ENCODE data around the gene MRFAP1.
A peak's percentile ranks its signal among the peaks of the same experiment; 100 is the strongest.

Gene MRFAP1

DNA sequence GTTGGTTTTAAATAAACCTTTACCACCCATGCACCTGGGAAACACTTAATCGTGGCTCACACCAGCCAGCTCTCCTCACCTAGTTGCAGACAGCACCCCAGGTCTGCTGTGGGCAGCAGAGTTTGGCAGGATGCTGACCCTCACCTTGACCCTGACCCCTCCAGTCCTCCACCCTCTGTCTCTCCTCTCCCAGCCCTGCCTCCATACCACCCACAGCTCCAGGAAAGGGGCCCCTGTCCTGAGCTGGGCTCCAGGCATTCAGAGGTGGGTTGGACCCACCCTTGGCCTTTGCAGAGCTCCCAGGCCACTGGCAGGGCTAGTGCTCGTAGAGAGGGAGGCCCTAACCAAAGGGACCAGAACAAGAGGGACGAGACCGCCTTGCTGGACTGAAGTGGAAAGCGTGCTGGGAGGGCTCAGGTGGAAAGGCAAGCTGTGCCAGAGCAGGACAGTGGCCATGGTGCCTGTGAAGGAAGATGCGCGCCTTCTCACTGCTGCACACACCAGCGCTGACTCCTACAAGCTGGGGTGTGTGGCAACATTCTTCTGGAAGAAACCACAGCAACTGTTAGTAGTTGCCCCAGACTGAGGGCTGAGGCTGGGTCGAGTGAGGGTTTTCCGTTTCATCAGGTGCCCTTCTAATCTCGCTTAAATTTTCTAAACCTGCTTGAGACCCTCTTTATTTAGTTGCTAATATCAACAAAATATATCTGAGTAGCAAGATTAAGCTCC lies 42.5 kb downstream of the MRFAP1 start:
- DNase-seq (ENCODE audit: low read depth, low spot score), result no peak
- no peak overlapping the region for H3K4me3 ChIP-seq (ENCODE audit: low read depth, low read length)
- in situ Hi-C loops (cut with HindIII; ENCODE audit: low sequenced_read_pairs), result no loop called here
- TF ChIP-seq, protein P1, sequence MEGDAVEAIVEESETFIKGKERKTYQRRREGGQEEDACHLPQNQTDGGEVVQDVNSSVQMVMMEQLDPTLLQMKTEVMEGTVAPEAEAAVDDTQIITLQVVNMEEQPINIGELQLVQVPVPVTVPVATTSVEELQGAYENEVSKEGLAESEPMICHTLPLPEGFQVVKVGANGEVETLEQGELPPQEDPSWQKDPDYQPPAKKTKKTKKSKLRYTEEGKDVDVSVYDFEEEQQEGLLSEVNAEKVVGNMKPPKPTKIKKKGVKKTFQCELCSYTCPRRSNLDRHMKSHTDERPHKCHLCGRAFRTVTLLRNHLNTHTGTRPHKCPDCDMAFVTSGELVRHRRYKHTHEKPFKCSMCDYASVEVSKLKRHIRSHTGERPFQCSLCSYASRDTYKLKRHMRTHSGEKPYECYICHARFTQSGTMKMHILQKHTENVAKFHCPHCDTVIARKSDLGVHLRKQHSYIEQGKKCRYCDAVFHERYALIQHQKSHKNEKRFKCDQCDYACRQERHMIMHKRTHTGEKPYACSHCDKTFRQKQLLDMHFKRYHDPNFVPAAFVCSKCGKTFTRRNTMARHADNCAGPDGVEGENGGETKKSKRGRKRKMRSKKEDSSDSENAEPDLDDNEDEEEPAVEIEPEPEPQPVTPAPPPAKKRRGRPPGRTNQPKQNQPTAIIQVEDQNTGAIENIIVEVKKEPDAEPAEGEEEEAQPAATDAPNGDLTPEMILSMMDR (IDR thresholded peaks at IDR 0.05; ENCODE audit: low read depth, low read length), result no peak

DNA sequence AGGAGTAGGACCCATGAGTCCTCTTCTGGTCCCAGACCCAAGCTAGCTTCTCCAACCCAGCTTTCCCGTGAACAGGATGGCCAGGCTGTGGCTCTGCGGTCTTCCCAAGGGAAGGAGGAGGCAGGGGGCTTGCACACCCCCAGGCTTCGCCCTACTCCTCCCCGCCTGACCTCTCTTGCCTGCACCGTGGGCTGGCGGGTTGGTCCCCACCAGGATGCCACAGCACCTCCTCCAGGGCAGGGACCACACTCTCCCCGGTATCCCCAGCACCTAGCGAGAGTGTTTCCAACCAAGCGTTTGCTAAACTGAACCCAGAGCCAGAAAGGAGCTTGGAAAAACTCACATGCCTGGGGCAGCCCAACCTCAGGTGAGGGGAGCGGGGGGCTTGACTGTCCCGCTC lies 44.2 kb downstream of the MRFAP1 start:
- in situ Hi-C loops (cut with HindIII; ENCODE audit: low sequenced_read_pairs), result no loop called here
- TF ChIP-seq, protein P1 (IDR thresholded peaks at IDR 0.05; ENCODE audit: low read depth, low read length), result no peak
- no peak for DNase-seq (ENCODE audit: low read depth, low spot score)
- H3K4me3 ChIP-seq (ENCODE audit: low read depth, low read length), result no peak overlapping the region

- in situ Hi-C loops (cut with HindIII; ENCODE audit: low sequenced_read_pairs), result no loop called here
- H3K4me3 ChIP-seq (ENCODE audit: low read depth, low read length), result no peak overlapping the region
- TF ChIP-seq, protein P1 (IDR thresholded peaks at IDR 0.05; ENCODE audit: low read depth, low read length), result no peak
- no peak for DNase-seq (ENCODE audit: low read depth, low spot score)
These were observed 45.8 kb downstream of the MRFAP1 start for GRCh38 chr4:6686104-6686787.

DNA sequence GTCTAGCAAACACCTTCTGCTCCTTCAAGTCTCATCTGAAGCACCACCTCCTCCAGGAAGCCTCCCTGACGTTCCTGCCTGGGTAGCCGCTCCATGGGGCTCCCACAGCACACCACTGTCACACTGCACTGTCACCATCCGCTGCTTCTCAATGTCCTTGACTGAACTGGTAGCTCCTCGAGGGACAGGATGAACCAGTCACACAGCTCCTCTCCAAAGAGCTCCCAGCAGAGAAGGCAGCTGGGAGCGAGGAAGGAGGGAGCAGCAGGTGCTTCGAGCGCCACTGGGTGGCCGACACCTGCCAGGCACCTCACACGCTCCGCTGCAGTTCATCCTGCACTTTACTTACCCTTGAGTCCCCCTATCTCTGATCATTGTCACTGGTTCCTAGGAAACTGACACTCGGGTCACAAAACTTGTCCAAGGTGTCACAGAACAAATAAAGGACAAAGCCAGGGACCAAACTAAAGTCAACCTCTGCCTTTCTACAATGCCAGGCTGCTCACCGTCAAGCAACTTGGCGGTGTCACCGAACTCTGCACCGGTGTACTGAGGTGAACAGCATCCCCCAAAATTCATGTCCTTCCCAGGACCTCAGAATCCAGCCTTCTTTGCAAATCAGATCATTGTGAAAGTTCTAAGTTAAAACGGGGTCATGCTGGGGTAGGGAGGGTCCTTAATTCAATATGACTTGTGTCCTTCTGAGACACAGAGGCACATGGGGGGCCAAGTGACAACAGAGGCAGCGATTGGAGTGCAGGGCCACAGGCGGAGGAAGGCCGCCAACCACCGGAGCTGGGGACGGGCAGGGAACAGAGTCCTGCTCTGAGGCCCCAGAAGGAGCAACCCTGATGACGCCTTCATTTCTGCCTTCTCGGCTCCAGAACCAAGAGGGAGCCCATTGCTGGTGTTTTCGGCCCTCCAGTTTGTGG lies 47.7 kb downstream of the MRFAP1 start:
- in situ Hi-C loops (cut with HindIII; ENCODE audit: low sequenced_read_pairs), result no loop called here
- H3K4me3 ChIP-seq (ENCODE audit: low read depth, low read length), result no peak overlapping the region
- DNase-seq (ENCODE audit: low read depth, low spot score), result no peak
- TF ChIP-seq, protein P1 (IDR thresholded peaks at IDR 0.05; ENCODE audit: low read depth, low read length), result no peak

DNA sequence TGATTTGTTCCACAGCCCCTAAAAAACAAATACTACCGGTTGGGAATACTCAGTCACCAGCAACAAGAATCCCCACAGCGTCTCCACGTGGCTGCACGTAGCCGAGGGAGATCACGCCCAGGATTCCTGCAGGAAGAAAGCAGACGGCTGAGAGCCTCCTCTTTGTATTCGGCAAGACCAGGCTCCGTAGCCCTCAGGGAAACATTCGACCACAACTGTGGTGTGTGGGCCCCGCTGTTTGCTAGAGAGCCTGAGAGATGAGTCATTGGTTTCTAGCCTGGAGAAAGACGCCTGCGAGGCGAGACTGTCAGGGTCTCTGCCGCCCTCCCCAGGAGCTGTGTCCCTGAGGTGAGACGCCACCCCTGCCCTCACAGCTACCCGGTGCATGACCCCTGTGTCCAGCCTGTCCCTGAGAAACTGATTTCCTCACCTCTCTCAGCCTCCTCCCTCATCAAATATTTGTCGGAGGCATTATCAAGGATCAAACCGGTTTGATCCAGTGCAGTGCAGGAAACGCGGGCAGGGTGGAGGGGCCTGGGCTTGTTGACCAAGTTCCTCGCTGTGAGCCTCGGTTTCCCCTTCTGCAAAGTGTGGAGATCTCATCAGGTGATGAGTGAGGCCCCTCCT lies 48.5 kb downstream of the MRFAP1 start:
- in situ Hi-C loops (cut with HindIII; ENCODE audit: low sequenced_read_pairs), result no loop called here
- H3K4me3 ChIP-seq (ENCODE audit: low read depth, low read length), result no peak overlapping the region
- peak; percentile 96 for DNase-seq (ENCODE audit: low read depth, low spot score)
- TF ChIP-seq, protein P1 (IDR thresholded peaks at IDR 0.05; ENCODE audit: low read depth, low read length), result peak; percentile 25

DNA sequence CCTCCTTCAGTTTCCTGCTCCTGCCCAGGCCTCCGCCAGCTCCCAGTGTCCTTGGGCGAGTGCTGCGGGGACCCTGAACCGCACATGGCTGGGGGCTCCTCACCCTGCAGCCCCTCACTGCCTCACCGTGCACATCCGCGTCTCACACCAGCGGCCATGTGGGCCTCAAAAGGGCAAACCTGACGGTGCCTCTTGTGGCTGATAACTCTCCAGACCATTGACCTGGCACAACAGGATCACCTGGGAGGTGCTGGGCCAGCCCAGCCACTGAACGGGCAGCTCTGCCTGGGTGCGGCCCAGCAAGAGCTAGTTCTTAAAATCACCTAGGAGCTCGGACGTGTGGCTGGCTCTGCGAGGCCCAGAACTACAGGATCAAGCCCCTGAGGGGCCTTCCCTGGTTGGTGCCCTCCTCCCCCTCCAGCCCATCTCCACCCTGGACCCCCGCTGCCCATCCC lies 49.0 kb downstream of the MRFAP1 start:
- TF ChIP-seq, protein P1 (IDR thresholded peaks at IDR 0.05; ENCODE audit: low read depth, low read length), result no peak
- in situ Hi-C loops (cut with HindIII; ENCODE audit: low sequenced_read_pairs), result no loop called here
- DNase-seq (ENCODE audit: low read depth, low spot score), result no peak

More for the DNA sequence above, 49.0 kb downstream of the MRFAP1 start:
- no peak overlapping the region for H3K4me3 ChIP-seq (ENCODE audit: low read depth, low read length)

Data from astrocyte of the spinal cord (primary cell).